Uterus (tissue), 4 donors: ENCODE measurements around the gene TEN1. TPM values are rescaled to one million over a fixed set of nuclear protein-coding genes. Genes with fewer than 3 reads are reported as not detected.

ENCODE experiments used
- DNase-seq, 2 donors: peaks; one replicate each; pipeline ENCODE4 v3.0.0-alpha.2; 2019 to 2020
- H3K27ac ChIP-seq, 2 donors: fragments of 200-600 bp; sonication (generic); 1 replicate in 1 of 2; 2 replicates in 1 of 2; pipeline ENCODE4 v1.5.1; 2016 to 2018
- H3K27me3 ChIP-seq, 2 donors: fragments of 200-600 bp; sonication (generic); one replicate each; pipeline ENCODE4 v1.5.1; 2018 to 2019; ENCODE audit warnings: control low read depth in 1 of 2
- H3K36me3 ChIP-seq, 2 donors: fragments of 200-600 bp; sonication (generic); one replicate each; pipeline ENCODE4 v1.5.1; 2019; ENCODE audit warnings: control low read depth in 1 of 2
- H3K4me1 ChIP-seq, 2 donors: fragments of 200-600 bp; sonication (generic); one replicate each; pipeline ENCODE4 v1.5.1; 2018 to 2019; ENCODE audit warnings: control low read depth in 1 of 2
- H3K4me3 ChIP-seq, 2 donors: fragments of 200-600 bp; sonication (generic); 1 replicate in 1 of 2; 2 replicates in 1 of 2; pipeline ENCODE4 v1.5.1; 2018 to 2019; ENCODE audit warnings: mild to moderate bottlenecking in 1 of 2
- H3K9me3 ChIP-seq, 2 donors: fragments of 200-600 bp; sonication (generic); one replicate each; pipeline ENCODE4 v1.5.1; 2019; ENCODE audit warnings: control low read depth in 1 of 2
- CTCF ChIP-seq, 4 experiments: fragments of 200-600 bp in 2 of 4; fragments of 450-650 bp in 2 of 4; sonication (generic) in 2 of 4; IDR thresholded peaks; one replicate each; pipeline ENCODE4 v1.5.1; 2016 to 2019; ENCODE audit warnings: antibody characterized with exemption in 4 of 4, mild to moderate bottlenecking in 2 of 4, moderate library complexity in 1 of 4
- POLR2A ChIP-seq, 2 donors: fragments of 450-650 bp; IDR thresholded peaks; one replicate each; pipeline ENCODE4 v1.6.1; 2016; ENCODE audit warnings: antibody characterized with exemption in 2 of 2, mild to moderate bottlenecking in 1 of 2, moderate library complexity in 1 of 2
- intact Hi-C: fragments of 100-400 bp; cut with DNase I; formaldehyde crosslinking; loops from one replicate; pipeline ENCODE4 v1.15.1; 2023; ENCODE audit warnings: low total_unique reads
- total RNA-seq, 4 donors: library from RNA; depleted of rRNA in 3 of 4; stranded (reverse); fragments of >200 nt in 3 of 4; gene quantifications; one replicate each; pipeline versions ENCODE4 v1.1.0 to v1.2.4, GENCODE V29; 2014 to 2023
- donor health status: DM: yes; HTN: yes; CAD: no.

TEN1 gene
- total RNA-seq, 4 donors from 2014 or later, result 3.1 to 17.2 (median 15.0) TPM

GRCh38 chr17:75991396-75991795, 12.4 kb downstream of the TEN1 start:
- H3K4me1 ChIP-seq, result no peaks in the 10 kb centered on the region
- TF ChIP-seq CTCF (IDR thresholded peaks at IDR 0.05) (no peak), POLR2A (IDR thresholded peaks at IDR 0.05) (no peak)
- H3K4me3 ChIP-seq, result no peak overlapping the region
- no peaks in the 10 kb centered on the region for H3K36me3 ChIP-seq
- H3K27me3 ChIP-seq, result no peaks in the 10 kb centered on the region
- H3K27ac ChIP-seq, result no peak overlapping the region
- intact Hi-C loops, result no loop called here
- DNase-seq, result no peak
- no peaks in the 10 kb centered on the region for H3K9me3 ChIP-seq

GRCh38 chr17:75994802-75995370, 15.8 kb downstream of the TEN1 start:
- intact Hi-C loops, result no loop called here
- TF ChIP-seq POLR2A (IDR thresholded peaks at IDR 0.05), result no peak
- no peak for TF ChIP-seq CTCF (IDR thresholded peaks at IDR 0.05)
- Histone ChIP-seq H3K36me3 (no peaks in the 10 kb centered on the region), H3K27ac (no peak overlapping the region), H3K9me3 (no peaks in the 10 kb centered on the region), H3K4me1 (no peaks in the 10 kb centered on the region), H3K27me3 (no peaks in the 10 kb centered on the region), H3K4me3 (no peak overlapping the region)
- DNase-seq, result no peak

GRCh38 chr17:75995385-75995925, 16.4 kb downstream of the TEN1 start:
- Histone ChIP-seq H3K4me1 (no peaks in the 10 kb centered on the region), H3K4me3 (no peak overlapping the region), H3K27me3 (no peaks in the 10 kb centered on the region), H3K36me3 (no peaks in the 10 kb centered on the region), H3K9me3 (no peaks in the 10 kb centered on the region), H3K27ac (no peak overlapping the region)
- no peak for DNase-seq
- intact Hi-C loops, result no loop called here
- TF ChIP-seq POLR2A (IDR thresholded peaks at IDR 0.05) (no peak), CTCF (IDR thresholded peaks at IDR 0.05) (no peak)

- TF ChIP-seq POLR2A (IDR thresholded peaks at IDR 0.05) (no peak), CTCF (IDR thresholded peaks at IDR 0.05) (no peak)
Measured at GRCh38 chr17:75996665-75997590, 17.9 kb downstream of the TEN1 start.

GRCh38 chr17:75998327-75998795, 19.3 kb downstream of the TEN1 start:
- no peaks in the 10 kb centered on the region for H3K36me3 ChIP-seq
- no peaks in the 10 kb centered on the region for H3K4me1 ChIP-seq
- H3K4me3 ChIP-seq, result no peak overlapping the region
- DNase-seq, result no peak
- intact Hi-C loops, result no loop called here
- H3K9me3 ChIP-seq, result no peaks in the 10 kb centered on the region
- no peaks in the 10 kb centered on the region for H3K27me3 ChIP-seq
- no peak for TF ChIP-seq CTCF (IDR thresholded peaks at IDR 0.05)
- TF ChIP-seq POLR2A (IDR thresholded peaks at IDR 0.05), result no peak
- no peak overlapping the region for H3K27ac ChIP-seq

More at GRCh38 chr17:75996665-75997590, 17.9 kb downstream of the TEN1 start:
- Histone ChIP-seq H3K9me3 (no peaks in the 10 kb centered on the region), H3K36me3 (no peaks in the 10 kb centered on the region), H3K4me1 (no peaks in the 10 kb centered on the region), H3K27ac (no peak overlapping the region), H3K27me3 (no peaks in the 10 kb centered on the region), H3K4me3 (no peak overlapping the region)
- no peak for DNase-seq
- intact Hi-C loops, result no loop called here
